Hepatocyte (in vitro differentiated cells): Measurements from ENCODE around the gene FOXK1. TPM values are rescaled to one million over a fixed set of nuclear protein-coding genes. Genes with fewer than 3 reads are reported as not detected.
A peak's percentile ranks its signal among the peaks of the same experiment; 100 is the strongest.

ENCODE experiments used
- DNase-seq: peaks from one replicate; pipeline ENCODE4 v3.0.0-alpha.2; 2016; ENCODE audit warnings: low spot score
- H2AFZ ChIP-seq: fragments of 200-600 bp; sonication (generic); 2 replicates; pipeline ENCODE4 v1.6.0; 2016; ENCODE audit warnings: antibody characterized with exemption, mild to moderate bottlenecking
- H3K27ac ChIP-seq: fragments of 200-600 bp; sonication (generic); 2 replicates; pipeline ENCODE4 v1.5.1; 2016; ENCODE audit warnings: mild to moderate bottlenecking
- H3K27me3 ChIP-seq: fragments of 200-600 bp; sonication (generic); 2 replicates; pipeline ENCODE4 v1.6.1; 2016
- H3K36me3 ChIP-seq: fragments of 200-600 bp; sonication (generic); replicated peaks from 2 replicates; pipeline ENCODE4 v1.5.1; 2016; ENCODE audit warnings: low read depth; ENCODE audit not compliant: insufficient read depth
- H3K4me1 ChIP-seq: fragments of 200-600 bp; sonication (generic); 2 replicates; pipeline ENCODE4 v1.5.1; 2016; ENCODE audit warnings: mild to moderate bottlenecking, moderate library complexity; ENCODE audit not compliant: insufficient read depth
- H3K4me2 ChIP-seq: fragments of 200-600 bp; sonication (generic); 2 replicates; pipeline ENCODE4 v1.6.0; 2016
- H3K4me3 ChIP-seq: fragments of 200-600 bp; sonication (generic); 2 replicates; pipeline ENCODE4 v1.5.1; 2016; ENCODE audit warnings: mild to moderate bottlenecking
- H3K79me2 ChIP-seq: fragments of 200-600 bp; sonication (generic); 2 replicates; pipeline ENCODE4 v1.6.0; 2017; ENCODE audit warnings: mild to moderate bottlenecking
- H3K9me2 ChIP-seq: fragments of 200-600 bp; sonication (generic); replicated peaks from 2 replicates; pipeline ENCODE4 v1.6.0; 2017; ENCODE audit warnings: mild to moderate bottlenecking; ENCODE audit not compliant: insufficient read depth
- H3K9me3 ChIP-seq: fragments of 200-600 bp; sonication (generic); 2 replicates; pipeline ENCODE4 v1.5.1; 2016; ENCODE audit warnings: low read depth, mild to moderate bottlenecking
- H4K20me1 ChIP-seq: fragments of 200-600 bp; sonication (generic); 2 replicates; pipeline ENCODE4 v1.6.0; 2016; ENCODE audit warnings: mild to moderate bottlenecking; ENCODE audit not compliant: insufficient read depth, poor library complexity, severe bottlenecking
- CTCF ChIP-seq: fragments of 200-600 bp; sonication (generic); IDR thresholded peaks from 2 replicates; pipeline ENCODE4 v1.5.1; 2016; ENCODE audit warnings: antibody characterized with exemption, mild to moderate bottlenecking; ENCODE audit not compliant: poor library complexity
- EZH2 ChIP-seq: fragments of 200-600 bp; sonication (generic); IDR thresholded peaks from 2 replicates; pipeline ENCODE4 v1.6.1; 2016; ENCODE audit warnings: antibody characterized with exemption, mild to moderate bottlenecking, borderline replicate concordance
- EZH2phosphoT487 ChIP-seq: fragments of 200-600 bp; sonication (generic); IDR thresholded peaks from one replicate; pipeline ENCODE4 v1.6.1; 2018; ENCODE audit warnings: antibody characterized with exemption, mild to moderate bottlenecking, low read depth, moderate library complexity; ENCODE audit not compliant: unreplicated experiment, severe bottlenecking
- WGBS: methylation state at CpG from one replicate; pipeline ENCODE4 v1.1.6; 2016; ENCODE audit warnings: low lambda C conversion rate; ENCODE audit errors: missing lambda C conversion rate; 5-methylcytosine and 5-hydroxymethylcytosine counted together
- polyA plus RNA-seq: library from polyadenylated mRNA; unstranded; fragments of >200 nt; fragmentation: Nextera tagmentation; extraction: Ambion mirVana; gene quantifications from 2 replicates; pipeline ENCODE4 v1.2.1, GENCODE V29; 2016
- total RNA-seq: library from RNA; depleted of rRNA; stranded (reverse); fragments of >200 nt; gene quantifications from 2 replicates; pipeline ENCODE4 v1.2.3, GENCODE V29; 2014

Gene FOXK1
- total and polyA plus RNA-seq, 2 experiments from 2014 or later: 8.3 to 17.8 TPM

DNA sequence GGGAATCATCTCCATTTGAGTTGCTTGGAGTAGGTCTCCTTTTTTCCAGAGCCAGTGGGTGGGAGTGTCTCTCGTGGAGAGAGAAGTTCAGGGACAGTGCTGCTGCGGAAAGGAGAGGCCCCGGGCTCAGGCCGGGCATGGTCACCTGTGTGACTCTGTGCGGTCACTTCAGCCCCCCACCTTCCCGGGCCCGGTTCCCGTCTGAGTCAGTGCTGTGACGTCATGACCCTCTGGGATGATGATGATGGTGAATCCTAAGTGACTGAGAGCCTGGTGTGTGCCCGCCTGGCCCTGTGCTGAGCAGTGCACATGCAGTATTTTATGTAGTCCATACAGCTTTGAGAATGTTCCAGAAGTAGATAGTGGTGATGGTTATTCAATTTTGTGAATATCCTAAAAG is 60.8 kb downstream of the FOXK1 start:
- Histone ChIP-seq H3K9me2 (no peaks in the 10 kb centered on the region), H3K27me3 (no peaks in the 10 kb centered on the region), H3K79me2 (peaks cover 61% of the 10 kb centered on the region), H4K20me1 (no peaks in the 10 kb centered on the region), H3K9me3 (no peaks in the 10 kb centered on the region), H3K4me3 (no peak overlapping the region), H2AFZ (no peak overlapping the region), H3K36me3 (no peaks in the 10 kb centered on the region), H3K27ac (peak overlapping the region; percentile 98), H3K4me1 (peaks cover 66% of the 10 kb centered on the region), H3K4me2 (no peak overlapping the region)
- DNase-seq: no peak
- TF ChIP-seq CTCF: no peak
- TF ChIP-seq EZH2: no peak
- TF ChIP-seq EZH2phosphoT487: no peak
- 97% methylated on average over 10 of the region's 10 CpGs for WGBS

DNA sequence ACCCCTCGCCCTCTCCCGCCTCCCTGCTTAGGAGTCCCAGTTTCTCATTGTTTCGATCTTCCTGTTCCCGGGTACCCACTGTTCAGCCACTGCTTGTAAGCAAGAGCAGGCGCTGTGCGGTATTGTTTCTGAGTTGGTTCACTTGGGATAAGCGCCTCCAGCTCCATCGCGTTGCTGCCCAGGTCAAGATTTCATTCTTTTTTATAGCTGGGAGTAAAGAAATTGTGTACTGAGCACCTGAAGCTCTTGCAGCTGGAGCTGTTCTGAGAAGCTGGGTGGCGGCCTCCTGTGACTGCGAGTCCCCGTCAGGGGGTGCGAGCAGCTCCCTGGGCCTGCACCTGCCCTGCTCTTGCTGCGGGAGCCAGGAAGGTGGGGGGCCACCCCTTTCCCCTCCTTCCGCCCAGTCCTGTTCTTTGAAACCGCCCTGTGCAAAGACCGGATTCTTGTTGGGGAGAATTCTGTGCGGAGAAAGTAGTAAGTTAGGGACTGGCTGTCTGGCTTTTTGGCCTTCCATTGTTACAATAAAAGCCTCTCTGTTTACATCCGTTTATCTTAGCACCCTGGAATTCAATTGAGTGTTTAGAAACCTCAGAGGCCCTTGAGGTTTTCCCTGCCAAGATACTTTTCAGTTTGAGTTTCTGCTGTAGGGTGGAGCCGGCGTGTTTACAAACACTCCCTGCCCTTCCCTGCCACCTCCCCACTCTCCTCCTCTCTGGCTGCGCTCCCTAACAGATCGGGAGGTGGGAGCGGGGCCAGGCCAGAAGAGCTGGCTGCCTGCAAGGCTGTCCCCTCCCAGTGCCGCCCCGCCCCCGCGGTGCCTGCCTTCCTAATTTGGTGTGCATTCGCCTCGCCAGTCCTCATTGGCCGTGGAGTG is 62.5 kb downstream of the FOXK1 start:
- H3K27me3 ChIP-seq: no peaks in the 10 kb centered on the region
- WGBS: 16% methylated on average over 28 of the region's 31 CpGs
- H3K4me3 ChIP-seq: no peak overlapping the region
- H4K20me1 ChIP-seq: no peaks in the 10 kb centered on the region
- no peaks in the 10 kb centered on the region for H3K9me2 ChIP-seq
- H3K9me3 ChIP-seq: no peaks in the 10 kb centered on the region
- H2AFZ ChIP-seq: no peak overlapping the region
- H3K79me2 ChIP-seq: peaks cover 71% of the 10 kb centered on the region
- H3K36me3 ChIP-seq: no peaks in the 10 kb centered on the region
- peak overlapping the region; percentile 69 for H3K4me2 ChIP-seq
- peak overlapping the region; percentile 98 for H3K27ac ChIP-seq
- no peak for TF ChIP-seq EZH2
- TF ChIP-seq EZH2phosphoT487: no peak
- no peak for TF ChIP-seq CTCF
- peaks cover 57% of the 10 kb centered on the region for H3K4me1 ChIP-seq
- peak; percentile 98 for DNase-seq

- peaks cover 72% of the 10 kb centered on the region for H3K79me2 ChIP-seq
- no peaks in the 10 kb centered on the region for H4K20me1 ChIP-seq
- peak overlapping the region; percentile 98 for H3K27ac ChIP-seq
- H2AFZ ChIP-seq: no peak overlapping the region
- no peaks in the 10 kb centered on the region for H3K9me2 ChIP-seq
- no peaks in the 10 kb centered on the region for H3K9me3 ChIP-seq
- peaks cover 52% of the 10 kb centered on the region for H3K4me1 ChIP-seq
- no peaks in the 10 kb centered on the region for H3K36me3 ChIP-seq
- no peaks in the 10 kb centered on the region for H3K27me3 ChIP-seq
- TF ChIP-seq EZH2 (no peak), EZH2phosphoT487 (no peak), CTCF (no peak)
- peak overlapping the region; percentile 11 for H3K4me3 ChIP-seq
- DNase-seq: no peak
- WGBS: 20% methylated on average over 14 of the region's 18 CpGs
- H3K4me2 ChIP-seq: peak overlapping the region; percentile 69
Observed at GRCh38 chr7:4745265-4745919, 63.3 kb downstream of the FOXK1 start.
